Suprapubic skin (tissue), 4 donors: ENCODE results near the gene UCMA.

Source experiments
- CTCF ChIP-seq, 2 donors: fragments of 200-600 bp in 1 of 2; fragments of 450-650 bp in 1 of 2; sonication (generic) in 1 of 2; IDR thresholded peaks; one replicate each; pipeline ENCODE4 v1.5.1; 2016 to 2019; ENCODE audit warnings: antibody characterized with exemption in 2 of 2, mild to moderate bottlenecking in 1 of 2, moderate library complexity in 1 of 2
- EP300 ChIP-seq: sonication (generic); formaldehyde crosslinking; IDR thresholded peaks from one replicate; pipeline ENCODE4 v1.6.1; 2017; ENCODE audit warnings: antibody characterized with exemption
- POLR2A ChIP-seq, 2 donors: fragments of 450-650 bp; IDR thresholded peaks; one replicate each; pipeline ENCODE4 v1.6.1; 2017; ENCODE audit warnings: antibody characterized with exemption in 2 of 2, mild to moderate bottlenecking in 2 of 2, moderate library complexity in 2 of 2
- POLR2AphosphoS5 ChIP-seq, 3 donors: sonication (generic); formaldehyde crosslinking; IDR thresholded peaks; one replicate each; pipeline ENCODE4 v1.6.1; 2017; ENCODE audit warnings: antibody characterized with exemption in 3 of 3

GRCh38 chr10:13256627-13257026, 22.5 kb upstream of the UCMA start:
- TF ChIP-seq CTCF (IDR thresholded peaks at IDR 0.05), result no peak
- TF ChIP-seq EP300, result no peak
- TF ChIP-seq POLR2A (IDR thresholded peaks at IDR 0.05), result no peak
- no peak for TF ChIP-seq POLR2AphosphoS5 (IDR thresholded peaks at IDR 0.05)
